Measurements from ENCODE around the gene NAALADL1.

The NAALADL1 gene, protein sequence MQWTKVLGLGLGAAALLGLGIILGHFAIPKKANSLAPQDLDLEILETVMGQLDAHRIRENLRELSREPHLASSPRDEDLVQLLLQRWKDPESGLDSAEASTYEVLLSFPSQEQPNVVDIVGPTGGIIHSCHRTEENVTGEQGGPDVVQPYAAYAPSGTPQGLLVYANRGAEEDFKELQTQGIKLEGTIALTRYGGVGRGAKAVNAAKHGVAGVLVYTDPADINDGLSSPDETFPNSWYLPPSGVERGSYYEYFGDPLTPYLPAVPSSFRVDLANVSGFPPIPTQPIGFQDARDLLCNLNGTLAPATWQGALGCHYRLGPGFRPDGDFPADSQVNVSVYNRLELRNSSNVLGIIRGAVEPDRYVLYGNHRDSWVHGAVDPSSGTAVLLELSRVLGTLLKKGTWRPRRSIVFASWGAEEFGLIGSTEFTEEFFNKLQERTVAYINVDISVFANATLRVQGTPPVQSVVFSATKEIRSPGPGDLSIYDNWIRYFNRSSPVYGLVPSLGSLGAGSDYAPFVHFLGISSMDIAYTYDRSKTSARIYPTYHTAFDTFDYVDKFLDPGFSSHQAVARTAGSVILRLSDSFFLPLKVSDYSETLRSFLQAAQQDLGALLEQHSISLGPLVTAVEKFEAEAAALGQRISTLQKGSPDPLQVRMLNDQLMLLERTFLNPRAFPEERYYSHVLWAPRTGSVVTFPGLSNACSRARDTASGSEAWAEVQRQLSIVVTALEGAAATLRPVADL

DNA sequence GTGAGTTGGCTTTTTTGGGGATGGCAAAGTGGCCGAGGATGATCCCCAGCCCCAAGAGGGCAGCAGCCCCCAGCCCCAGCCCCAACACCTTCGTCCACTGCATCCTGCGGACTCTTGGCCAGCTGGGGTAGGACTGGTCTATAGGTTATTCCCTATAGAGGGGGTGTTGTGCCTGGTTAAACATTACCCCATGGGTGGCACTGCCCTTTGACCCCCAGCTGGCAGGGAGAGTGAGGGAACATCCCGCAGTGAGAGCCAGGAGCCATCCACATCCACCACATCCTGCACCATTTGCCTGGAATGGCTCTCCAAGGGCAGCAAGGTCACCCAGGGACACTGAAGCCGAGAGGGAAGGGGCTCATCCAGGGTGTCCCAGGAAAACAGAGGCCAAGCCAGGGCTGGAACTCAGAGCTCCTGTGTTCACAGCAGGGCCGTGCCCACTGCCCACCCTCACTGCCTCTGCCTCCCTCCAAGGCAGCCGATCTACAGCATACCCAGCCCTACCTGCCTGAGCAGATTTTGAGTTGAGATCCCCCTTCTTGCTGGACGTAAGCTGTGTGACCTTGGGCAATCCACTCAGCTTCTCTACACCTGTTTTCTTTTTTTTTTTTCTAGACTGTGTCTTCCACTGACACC, at the start of gene NAALADL1:
Gene NAALADL1, minus strand, starts transcription at position 135 of the 636 bp plus-strand sequence. Its CDS starts 32 bp downstream, at position 103.
- no peak for DNase-seq (ENCODE audit: low read depth)

DNA sequence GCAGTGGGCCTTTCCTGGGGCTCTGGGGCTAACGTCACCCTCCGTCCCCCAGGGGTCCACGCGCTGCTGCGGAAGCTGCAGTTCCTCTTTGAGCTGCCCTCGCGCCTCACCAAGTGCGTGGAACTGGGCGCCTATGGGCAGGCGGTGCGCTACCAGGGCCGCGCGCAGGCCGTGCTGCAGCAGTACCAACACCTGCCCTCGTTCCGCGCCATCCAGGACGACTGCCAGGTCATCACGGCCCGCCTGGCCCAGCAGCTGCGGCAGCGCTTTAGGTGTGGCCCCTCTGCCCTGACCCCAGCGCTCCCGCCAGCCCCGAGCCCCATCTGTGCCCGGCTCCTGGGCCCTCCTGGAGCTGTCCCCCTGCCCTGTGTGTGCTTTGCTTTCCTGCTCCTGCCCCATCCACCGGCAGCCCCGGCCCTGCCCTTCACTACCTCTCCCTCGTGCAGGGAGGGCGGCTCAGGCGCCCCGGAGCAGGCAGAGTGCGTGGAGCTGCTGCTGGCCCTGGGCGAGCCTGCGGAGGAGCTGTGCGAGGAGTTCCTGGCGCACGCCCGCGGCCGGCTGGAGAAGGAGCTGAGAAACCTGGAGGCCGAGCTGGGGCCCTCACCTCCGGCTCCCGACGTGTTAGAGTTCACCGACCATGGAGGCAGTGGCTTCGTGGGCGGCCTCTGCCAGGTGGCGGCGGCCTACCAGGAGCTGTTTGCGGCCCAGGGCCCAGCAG, 49.6 kb upstream of the NAALADL1 start:
- no peak for DNase-seq (ENCODE audit: low read depth)

DNA sequence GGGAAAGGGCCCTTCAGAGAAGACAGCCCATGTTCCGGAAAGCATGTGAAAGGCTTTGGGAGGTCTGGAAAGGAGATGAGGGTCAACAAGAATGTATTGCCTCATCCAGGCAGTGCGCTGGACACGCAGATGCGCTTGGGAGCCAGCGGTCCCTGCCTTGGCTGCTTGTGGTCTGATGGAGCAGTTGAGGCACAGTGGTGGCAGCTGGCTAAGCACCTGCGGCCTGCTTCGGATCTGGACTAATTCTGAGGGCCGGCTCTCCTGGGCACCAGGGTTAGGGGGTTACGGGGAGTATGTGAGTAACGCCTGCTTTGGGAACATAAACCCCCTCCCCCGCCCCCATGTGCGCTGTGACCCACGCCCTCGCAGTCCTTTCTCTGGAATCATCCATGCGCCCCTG, 48.7 kb upstream of the NAALADL1 start:
- no peak for DNase-seq (ENCODE audit: low read depth)

DNA sequence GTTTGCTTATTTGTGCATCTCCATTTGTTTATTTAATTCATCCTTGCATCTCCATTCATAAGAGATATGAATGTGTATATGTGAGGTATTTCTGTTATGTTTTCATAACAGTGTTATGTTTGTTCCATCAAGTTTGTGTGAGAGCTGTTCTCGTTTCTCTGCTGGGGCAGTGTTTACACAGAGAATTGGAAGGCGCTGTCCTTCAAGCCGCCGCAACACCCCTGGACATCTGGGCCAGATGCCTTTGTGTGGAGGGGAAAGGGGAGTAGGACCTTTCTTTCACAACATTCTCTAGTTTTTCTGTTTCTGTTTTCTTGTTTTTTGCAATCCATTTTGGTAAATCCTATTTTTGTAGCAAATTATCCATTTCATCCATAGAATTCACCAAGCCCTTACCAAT, 46.3 kb upstream of the NAALADL1 start:
- DNase-seq (ENCODE audit: low read depth): no peak

DNA sequence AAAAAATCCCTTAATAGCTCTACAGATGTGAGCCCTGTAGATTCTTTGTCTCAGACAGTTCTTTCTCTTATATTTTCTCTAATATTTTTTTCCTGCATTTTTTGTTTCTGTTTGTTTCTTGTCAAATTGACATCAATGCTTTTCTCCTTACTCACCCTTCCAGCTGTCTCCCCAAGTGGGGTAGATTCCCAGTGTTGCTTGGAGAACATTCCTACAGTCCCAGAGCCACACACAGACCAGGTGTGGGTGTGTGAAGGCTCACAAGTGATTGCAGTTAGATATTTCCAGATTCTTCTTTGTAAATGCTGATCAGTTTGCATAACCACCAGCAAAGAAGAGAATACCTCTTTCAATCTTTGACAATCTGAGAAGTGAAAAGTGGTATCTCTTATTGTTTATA, 45.1 kb upstream of the NAALADL1 start:
- no peak for DNase-seq (ENCODE audit: low read depth)

DNA sequence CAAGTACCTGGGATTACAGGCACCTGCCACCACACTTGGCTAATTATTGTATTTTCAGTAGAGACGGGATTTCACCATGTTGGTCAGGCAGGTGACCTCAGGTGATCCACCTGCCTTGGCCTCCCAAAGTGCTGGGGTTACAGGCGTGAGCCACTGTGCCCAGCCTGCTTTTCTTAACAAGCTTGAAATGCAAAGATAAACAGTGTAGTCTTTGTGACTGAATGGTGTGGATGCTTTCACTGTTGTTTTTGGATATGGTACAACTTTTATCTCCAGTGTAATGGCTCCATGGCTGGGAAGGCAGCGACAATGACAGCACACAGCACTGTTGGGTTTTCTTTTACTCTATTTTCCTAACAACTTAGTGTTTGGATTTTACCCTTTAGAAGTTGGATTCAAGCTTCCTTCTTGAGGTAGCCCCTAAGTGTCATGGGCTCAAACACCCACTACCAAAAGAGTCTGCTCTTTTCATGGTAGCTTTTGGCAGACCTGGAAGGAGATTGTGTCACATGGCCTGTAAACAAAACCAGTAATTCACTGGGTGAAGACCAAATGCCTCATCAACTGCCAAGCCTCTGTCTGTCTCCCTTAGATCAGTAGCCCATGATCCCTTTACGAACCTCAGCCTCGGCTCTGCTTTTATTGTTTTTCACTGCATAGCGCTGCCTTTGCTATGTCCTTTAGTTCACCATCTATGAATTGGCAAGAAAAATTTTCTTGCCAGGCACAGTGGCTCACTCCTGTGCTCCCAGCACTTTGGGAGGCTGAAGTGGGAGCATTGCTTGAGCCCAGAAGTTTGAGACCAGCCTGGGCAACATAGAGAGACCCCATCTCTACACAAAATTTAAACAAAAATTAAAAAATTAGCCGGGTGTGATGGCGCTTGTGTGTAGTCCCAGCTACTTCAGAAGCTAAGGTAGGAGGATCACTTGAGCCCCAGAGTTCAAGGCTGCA, 44.1 kb upstream of the NAALADL1 start:
- DNase-seq (ENCODE audit: low read depth): no peak

DNA sequence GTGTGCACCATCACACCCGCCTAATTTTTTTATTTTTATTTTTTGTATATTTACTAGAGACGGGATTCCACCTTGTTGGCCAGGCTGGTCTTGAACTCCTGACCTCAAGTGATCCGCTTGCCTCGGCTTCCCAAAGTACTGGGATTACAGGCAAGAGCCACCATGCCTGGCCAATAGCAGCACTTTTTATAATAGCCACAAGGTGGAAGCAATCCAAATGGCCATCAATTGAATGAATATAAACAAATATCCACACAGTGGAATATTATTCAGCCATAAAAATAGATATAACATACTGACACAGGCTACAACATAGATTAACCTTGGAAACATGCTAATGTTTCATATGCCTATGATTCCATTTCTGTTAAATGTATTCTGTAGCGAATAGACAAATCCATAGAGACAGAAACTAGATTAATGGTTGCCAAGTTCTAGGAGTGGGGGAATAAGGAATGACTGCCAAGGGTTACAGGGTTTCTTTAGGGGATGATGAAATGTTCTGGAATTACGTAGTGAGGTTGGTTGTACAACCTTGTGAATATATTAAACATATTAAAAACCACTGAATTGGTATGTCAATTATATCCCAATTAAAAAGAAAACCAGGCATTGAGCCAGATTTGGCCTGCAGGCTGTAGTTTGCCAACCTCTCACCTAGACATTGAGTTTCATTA, 42.5 kb upstream of the NAALADL1 start:
- DNase-seq (ENCODE audit: low read depth): no peak

DNA sequence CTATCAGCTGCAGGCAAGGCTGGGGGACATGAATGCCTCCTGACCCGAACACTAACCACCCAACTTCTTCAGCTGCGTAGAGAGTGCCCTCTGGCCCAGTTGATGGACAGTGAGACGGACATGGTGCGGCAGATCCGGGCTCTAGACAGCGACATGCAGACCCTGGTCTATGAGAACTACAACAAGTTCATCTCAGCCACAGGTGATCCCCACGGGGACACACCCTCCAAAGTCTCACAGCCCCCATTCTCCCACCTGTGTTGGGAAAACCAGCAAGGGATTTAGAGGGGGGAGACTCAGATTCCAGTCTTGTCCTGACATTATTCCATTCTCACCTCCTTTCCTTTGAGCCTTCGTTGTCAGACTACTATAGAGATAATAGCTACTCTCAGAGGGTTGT, 38.6 kb upstream of the NAALADL1 start:
- no peak for DNase-seq (ENCODE audit: low read depth)

DNA sequence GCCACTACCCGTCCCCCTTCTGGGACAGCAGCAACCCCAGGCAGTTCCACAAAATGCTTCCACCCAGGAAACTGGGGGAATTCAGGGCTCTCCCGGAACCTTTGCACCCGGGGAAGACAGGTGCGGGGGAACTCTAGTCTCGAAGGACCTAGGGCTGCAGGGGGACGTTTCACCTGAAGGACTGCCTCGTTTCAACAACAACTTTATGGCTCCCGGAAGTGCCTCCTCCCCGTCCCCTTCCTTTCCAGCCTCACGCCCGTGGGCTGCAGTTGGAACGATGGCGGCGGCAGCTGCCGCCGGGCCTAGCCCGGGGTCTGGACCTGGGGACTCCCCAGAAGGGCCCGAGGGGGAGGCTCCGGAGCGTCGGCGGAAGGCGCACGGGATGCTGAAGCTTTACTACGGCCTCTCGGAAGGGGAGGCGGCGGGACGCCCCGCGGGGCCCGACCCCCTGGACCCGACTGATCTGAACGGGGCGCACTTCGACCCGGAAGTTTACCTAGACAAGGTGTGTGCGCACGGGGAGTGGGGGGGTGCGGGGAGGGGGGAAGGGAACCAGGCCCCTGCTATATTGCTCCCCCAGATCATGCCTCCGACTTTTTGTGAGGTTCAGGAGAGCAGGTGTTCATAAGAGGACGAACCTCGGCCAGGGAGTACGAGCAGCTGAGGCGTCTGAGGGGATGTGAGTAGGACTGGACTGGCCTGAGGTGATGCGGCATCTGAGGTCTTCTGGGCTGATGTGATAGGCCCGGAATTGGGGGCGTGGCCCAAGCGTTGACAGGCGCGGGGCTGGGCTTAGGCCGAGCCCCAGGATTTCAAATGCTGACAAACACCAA, 37.8 kb upstream of the NAALADL1 start, which contains the start of gene VPS51:
Gene VPS51, plus strand, starts transcription at position 241 of the 833 bp plus-strand sequence. Its CDS starts 37 bp downstream, at position 278.
- no peak for DNase-seq (ENCODE audit: low read depth)

DNA sequence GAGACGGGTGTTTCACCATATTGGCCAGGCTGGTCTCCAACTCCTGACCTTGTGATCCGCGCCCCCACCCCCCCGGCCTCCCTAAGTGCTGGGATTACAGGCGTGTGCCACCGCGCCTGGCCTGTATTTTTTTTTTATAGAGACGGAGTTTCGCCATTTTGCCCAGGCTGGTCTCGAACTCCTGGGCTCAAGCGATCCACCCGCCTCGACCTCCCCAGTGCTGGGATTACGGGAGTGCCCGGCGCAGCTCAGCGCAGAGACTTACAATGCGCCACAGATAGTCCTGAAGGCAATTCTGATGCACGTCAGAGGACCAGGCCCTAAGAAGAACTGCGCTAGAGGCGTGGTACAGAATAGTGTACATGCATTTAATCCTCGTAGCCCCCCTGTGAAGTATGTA, 37.1 kb upstream of the NAALADL1 start:
- DNase-seq (ENCODE audit: low read depth): no peak

DNA sequence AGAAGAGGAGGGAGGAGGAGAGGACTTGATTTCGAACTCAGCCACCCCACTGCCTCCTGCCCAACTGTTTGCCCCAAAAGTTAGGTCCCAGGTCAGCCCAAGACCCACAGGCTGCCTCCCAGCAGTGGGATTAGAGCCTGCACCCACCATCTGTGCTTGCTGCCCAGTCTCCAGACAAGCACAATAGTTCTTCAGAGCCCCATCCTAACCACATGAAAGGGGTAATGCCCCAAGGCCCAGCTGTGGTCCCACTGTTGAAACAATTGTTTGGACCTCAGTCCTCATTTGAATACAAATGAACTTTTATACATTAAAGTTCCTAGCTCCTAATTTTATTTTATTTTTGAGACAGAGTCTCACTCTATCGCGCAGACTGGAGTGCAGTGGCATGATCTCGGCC, 32.3 kb upstream of the NAALADL1 start:
- DNase-seq (ENCODE audit: low read depth): no peak

DNA sequence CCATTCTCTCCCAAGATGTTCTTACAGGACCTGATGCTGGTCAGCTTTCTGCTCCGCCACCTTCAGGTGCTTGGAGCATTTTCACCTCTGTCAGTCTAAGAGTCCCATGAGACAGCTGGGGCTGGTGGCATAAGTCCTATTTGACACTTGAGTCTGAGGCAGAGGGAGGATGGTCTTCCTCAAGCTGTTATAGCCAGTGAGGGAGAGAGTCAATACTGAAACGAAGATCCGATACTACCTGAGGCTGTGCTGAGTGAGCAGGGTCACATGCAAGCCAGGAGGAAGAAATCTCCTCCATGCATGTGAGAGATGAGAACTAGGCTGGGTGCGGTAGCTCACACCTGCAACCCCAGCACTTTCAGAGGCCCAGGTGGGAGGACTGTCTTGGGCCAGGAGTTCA, 31.3 kb upstream of the NAALADL1 start:
- no peak for DNase-seq (ENCODE audit: low read depth)

DNA sequence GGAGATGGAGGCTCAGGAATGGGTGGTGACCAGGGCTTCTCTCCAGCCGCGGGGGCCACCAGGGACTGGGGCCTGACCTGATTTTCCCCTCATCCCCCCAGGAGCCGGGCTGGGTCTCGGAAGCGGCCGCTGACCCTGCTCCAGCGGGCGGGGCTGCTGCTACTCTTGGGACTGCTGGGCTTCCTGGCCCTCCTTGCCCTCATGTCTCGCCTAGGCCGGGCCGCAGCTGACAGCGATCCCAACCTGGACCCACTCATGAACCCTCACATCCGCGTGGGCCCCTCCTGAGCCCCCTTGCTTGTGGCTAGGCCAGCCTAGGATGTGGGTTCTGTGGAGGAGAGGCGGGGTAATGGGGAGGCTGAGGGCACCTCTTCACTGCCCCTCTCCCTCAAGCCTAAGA, 29.5 kb upstream of the NAALADL1 start:
- DNase-seq (ENCODE audit: low read depth): no peak

DNA sequence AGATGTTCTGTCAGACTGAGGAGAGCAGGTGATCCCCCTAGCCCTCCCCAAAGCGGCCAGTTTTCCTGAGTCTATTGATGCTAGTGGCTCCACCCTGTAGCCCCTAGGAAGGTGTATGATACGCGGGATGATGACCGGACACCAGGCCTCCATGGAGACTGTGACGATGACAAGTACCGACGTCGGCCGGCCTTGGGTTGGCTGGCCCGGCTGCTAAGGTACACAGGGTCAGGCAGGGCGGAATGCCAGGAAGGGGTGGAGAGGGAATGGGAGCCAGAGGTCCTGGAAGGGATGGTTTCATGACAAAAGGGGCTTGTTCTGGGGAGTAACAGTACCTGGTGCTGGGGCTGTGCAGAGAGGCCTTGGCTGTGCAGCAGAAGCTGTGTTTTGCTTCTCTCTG, 28.9 kb upstream of the NAALADL1 start:
- no peak for DNase-seq (ENCODE audit: low read depth)

DNA sequence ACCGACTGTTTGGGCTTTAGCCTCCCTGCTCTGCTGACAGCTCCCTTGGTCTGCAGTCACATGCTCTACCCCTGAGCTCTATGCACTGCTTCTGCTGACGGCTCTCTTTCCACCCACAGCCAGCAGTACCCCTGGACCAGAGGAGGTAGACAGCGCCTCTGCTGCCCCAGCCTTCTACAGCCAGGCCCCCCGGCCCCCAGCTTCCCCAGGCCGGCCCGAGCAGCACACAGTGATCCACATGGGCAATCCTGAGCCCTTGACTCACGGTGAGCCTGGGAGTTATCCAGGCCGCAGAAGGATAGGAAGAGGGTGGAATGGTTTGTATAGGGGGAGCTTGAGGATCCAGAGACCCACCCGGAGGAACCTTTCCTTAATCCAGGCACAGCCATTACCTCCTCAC, 28.5 kb upstream of the NAALADL1 start:
- no peak for DNase-seq (ENCODE audit: low read depth)

DNA sequence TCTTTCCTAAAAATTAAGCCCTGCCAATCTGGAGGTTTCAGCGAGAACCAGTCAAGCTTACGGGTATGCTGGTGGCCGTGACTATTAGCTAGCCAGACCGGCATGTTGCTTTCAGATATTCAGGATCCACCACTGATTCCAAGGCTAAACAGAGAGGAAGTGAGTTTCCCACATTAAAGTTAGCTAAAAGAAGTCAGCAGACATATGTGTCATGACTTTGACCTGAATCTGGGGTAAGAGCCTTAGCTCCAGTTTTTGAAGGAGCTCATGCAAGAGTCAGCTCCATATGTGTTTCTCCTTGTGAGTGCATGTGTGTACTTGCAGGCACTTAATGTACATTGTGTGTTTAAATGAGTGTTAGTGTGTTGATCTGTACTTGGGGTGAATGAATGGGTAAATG, 27.1 kb upstream of the NAALADL1 start:
- no peak for DNase-seq (ENCODE audit: low read depth)

DNA sequence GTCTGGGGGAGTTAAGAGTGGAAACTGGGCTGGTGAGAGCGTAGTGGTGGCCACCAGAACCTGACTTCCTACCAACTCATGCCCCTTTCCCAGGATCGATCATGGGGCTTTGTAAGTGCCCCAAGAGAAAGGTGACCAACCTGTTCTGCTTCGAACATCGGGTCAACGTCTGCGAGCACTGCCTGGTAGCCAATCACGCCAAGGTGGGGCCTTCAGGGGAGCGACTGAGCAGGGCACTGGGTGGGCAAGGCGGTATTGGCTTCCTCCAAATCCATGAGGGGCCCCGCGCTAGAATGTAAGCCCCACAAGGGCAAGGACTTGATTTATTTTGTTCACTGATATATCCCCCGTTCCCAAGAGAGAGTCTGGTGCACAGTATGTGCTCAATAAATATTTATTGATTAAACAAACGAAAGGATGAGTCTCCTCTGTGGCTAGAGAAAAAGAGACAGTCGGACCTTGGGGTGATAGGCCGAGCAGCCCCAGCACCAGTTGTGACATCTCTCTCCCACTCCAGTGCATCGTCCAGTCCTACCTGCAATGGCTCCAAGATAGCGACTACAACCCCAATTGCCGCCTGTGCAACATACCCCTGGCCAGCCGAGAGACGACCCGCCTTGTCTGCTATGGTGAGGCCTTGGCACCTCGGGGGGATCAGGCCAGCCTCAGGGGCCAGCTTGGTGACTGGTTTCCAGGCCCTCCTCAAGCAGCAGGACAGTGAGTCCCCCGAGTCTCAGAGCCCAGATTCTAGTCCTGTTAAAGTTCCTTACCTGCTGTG, 26.4 kb upstream of the NAALADL1 start:
- DNase-seq (ENCODE audit: low read depth): no peak

DNA sequence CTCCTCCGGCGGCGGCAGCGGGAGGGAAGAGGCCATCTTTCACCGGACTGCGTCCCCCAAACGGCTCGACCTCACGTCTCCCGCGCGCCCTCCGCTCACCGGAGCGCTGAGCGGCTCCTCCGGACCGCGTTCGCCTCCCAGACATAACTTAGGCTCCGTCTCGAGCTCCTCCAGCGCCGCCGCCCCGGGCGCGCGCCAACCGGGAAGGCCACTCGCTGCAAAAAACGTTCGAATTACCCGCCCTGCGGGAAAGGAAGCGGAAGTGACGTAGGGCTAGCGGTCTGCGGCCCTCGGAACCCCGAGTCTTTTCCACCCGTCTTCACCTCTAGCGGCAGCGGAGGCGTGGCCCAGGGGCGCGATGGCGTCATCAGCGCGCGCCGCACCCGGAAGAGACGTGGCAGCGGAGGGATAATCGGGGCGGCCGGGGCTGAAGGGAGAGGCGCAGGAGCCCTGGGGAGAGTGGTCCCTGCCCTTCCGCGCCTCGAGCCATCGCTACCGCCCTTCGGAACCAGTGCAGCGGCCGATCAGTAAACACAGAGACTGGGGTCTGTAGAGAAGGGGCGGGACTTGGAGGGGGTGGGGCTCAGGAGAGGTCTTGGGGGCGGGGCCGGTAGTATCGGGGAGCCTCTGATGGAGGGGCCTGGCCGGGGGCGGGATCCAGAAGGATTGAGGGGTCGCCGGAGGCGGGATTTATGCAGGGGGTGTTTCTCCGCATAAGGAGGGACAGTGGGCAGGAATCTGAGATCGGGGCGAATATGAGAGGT, 25.7 kb upstream of the NAALADL1 start, which contains the start of the genes CDCA5 and ZFPL1:
Gene CDCA5, minus strand, starts transcription at position 207 of the 764 bp plus-strand sequence. Its CDS starts 62 bp downstream, at position 145.
Gene ZFPL1, plus strand, starts transcription at position 389 of the 764 bp plus-strand sequence. CDS start 477 bp downstream, outside the sequence.
- DNase-seq (ENCODE audit: low read depth): peak; percentile 78
